ENCODE measurements around the gene COL27A1. TPM values are rescaled to one million over a fixed set of nuclear protein-coding genes. Genes with fewer than 3 reads are reported as not detected.

Gene COL27A1
- total and polyA plus RNA-seq, 12 donors = 3.1 to 35.8 (median 5.1) TPM

DNA sequence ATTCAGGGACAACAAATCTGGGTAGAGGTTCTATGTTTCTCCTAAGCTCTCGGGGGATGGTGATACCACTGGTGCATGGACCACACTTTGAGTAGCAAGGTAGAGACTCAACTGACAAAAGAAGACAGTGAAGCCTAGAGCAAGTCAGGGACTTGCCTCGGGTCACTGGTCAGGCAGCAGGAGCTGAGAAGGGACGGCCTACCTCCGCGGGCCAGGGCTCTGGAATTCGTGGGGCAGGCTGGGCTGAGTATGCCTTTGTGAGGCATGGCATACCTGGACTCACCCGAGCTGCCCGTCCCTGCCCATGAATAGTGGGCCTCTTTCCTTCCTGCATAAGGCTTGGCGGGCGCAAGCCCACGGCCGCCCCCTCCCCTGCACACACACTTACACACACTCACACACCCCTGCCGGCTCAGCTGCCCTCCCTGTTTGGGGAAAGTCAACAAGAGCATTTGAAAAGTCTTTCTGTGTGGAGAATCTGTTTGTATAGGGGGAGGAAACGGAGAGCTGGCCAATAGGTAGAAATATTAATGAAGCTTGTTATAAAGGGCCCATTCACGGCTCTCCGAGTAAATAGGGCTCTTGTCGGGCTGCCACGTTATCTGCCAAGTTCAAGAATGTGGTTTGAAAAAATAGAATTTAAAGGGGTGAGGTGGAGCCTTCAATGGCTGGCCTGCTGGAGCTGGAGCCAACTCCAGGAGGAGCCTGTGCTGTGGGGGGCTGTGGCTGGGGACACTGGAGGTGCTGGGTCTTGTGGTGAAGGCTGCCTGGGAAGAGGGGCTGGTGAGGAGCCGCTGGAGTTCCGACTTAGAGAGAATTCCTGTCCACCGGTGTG lies 37.1 kb upstream of the COL27A1 start:
- H3K27me3 ChIP-seq = peaks cover 0 to 29% (median 6%) of the 10 kb centered on the region in 7 donors
- no peaks in the 10 kb centered on the region for H3K36me3 ChIP-seq
- intact Hi-C loops (cut with DNase I) = no loop called here
- DNase-seq (no peak), ATAC-seq (no peak)
- H3K9me3 ChIP-seq = no peaks in the 10 kb centered on the region
- peaks cover 0 to 20% (median 13%) of the 10 kb centered on the region in 9 donors for H3K4me1 ChIP-seq
- H3K27ac ChIP-seq = no peak overlapping the region
- 65 to 70% methylated on average over 21 of the region's 21 CpGs for WGBS, 2 donors
- no peak overlapping the region for H3K4me3 ChIP-seq
- TF ChIP-seq, protein P1, sequence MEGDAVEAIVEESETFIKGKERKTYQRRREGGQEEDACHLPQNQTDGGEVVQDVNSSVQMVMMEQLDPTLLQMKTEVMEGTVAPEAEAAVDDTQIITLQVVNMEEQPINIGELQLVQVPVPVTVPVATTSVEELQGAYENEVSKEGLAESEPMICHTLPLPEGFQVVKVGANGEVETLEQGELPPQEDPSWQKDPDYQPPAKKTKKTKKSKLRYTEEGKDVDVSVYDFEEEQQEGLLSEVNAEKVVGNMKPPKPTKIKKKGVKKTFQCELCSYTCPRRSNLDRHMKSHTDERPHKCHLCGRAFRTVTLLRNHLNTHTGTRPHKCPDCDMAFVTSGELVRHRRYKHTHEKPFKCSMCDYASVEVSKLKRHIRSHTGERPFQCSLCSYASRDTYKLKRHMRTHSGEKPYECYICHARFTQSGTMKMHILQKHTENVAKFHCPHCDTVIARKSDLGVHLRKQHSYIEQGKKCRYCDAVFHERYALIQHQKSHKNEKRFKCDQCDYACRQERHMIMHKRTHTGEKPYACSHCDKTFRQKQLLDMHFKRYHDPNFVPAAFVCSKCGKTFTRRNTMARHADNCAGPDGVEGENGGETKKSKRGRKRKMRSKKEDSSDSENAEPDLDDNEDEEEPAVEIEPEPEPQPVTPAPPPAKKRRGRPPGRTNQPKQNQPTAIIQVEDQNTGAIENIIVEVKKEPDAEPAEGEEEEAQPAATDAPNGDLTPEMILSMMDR (IDR thresholded peaks at IDR 0.05) = no peak

DNA sequence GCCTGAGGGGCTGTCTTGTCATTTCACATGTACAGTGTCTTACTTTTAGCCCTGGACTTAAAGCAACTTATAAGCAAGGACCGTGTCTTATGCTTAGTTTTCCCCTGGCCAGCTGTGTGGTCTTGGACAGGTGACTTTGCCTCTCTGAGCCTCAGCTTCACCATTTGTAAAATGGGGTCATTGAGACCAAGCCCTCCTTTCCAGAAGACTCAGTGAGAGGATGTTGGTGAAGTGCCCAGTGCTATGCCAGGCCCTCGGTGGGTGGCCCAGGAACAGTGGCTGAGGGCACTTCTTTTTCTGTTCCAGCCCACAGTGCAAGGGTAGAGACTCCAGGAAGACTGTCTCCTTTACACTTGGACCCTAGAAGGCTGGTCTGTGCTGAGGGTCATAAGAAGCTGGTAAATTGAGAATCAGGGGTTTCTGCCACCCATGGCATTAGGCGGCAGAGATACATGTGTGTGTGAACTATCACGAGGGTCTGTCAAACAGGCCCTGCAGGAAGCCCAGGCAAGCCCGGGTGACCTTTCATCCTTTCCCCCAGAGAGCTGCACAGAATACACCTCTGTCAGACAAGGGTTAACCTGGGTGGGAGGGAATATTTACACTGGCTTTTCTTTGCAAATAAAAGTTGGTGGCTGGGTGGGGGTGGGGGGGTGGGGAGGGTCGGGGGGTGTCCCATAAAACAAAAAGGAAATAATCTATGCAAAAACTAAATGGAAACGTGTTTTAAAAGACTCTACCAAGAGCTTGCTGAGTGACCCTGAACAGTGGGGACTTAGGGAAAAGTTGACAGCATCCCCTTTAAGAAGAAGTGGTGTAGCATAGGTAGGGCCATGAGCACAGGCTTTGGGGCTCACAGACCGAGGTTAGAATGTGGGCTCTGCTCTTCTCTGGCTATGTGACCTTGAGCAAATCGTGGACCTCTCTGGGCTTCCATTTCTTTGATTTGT lies 35.8 kb upstream of the COL27A1 start:
- intact Hi-C loops (cut with DNase I) = no loop called here
- DNase-seq (no peak), ATAC-seq (no peak)
- TF ChIP-seq, protein P1 (IDR thresholded peaks at IDR 0.05) = no peak
- no peaks in the 10 kb centered on the region for H3K36me3 ChIP-seq
- no peak overlapping the region for H3K4me3 ChIP-seq
- 57 to 63% methylated on average over 9 of the region's 9 CpGs for WGBS, 2 donors
- H3K4me1 ChIP-seq = peaks cover 0 to 18% (median 10%) of the 10 kb centered on the region in 9 donors
- no peak overlapping the region for H3K27ac ChIP-seq
- H3K9me3 ChIP-seq = no peaks in the 10 kb centered on the region
- H3K27me3 ChIP-seq = peaks cover 0 to 18% (median 6%) of the 10 kb centered on the region in 7 donors

DNA sequence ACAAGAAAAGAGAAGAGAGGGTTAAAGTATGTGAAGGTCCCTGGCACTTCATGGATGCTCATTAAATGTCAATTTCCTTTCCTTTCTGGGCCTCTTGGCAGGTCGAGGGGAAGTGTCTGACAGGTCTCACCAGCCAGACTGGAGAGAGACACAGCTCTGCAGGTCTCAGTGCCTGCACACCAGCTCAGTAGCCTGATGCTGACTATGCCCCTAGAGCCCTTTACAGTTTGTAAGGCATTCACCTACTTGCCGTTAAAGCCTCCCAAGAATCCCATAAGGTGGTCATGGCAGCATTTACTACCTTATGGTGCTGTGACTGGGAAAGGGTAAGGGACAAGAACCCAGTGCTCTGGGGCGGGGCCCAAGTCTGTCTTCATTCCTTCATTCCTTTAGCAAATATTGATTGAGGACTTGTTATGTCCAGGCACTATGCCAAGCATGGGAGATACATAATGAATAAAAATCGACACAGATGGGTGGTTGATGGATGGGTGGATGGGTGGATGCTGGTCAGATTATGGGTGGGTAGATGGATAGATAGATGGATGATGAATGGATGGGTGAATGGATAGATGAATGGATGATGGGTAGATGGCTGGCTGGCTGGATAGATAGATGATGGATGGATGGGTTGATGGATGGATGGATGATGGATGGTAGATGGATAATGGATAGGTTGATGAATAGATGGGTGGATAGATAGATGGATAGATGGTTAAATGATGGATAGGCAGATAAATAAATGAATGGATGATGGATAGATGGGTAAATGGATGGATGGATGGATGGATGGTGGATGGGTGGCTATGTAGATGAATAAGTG lies 34.9 kb upstream of the COL27A1 start:
- Histone ChIP-seq H3K4me1 (peaks cover 0 to 21% (median 12%) of the 10 kb centered on the region in 9 donors), H3K27me3 (peaks cover 0 to 18% (median 6%) of the 10 kb centered on the region in 7 donors), H3K27ac (no peak overlapping the region), H3K4me3 (no peak overlapping the region), H3K36me3 (no peaks in the 10 kb centered on the region), H3K9me3 (no peaks in the 10 kb centered on the region)
- TF ChIP-seq, protein P1 (IDR thresholded peaks at IDR 0.05) = no peak
- intact Hi-C loops (cut with DNase I) = no loop called here
- 63 to 76% methylated on average over 4 of the region's 4 CpGs for WGBS, 2 donors
- no peak for DNase-seq
- ATAC-seq = no peak

Measured in heart right ventricle (tissue), 16 donors.